SH-SY5Y (cell line): ENCODE measurements around the gene SH3D19.

Experiments
- GATA2 ChIP-seq: IDR thresholded peaks from 2 replicates; pipeline ENCODE4 v1.6.1; 2011; ENCODE audit warnings: mild to moderate bottlenecking, low read depth, low read length
- GATA3 ChIP-seq: IDR thresholded peaks from 2 replicates; pipeline ENCODE4 v1.6.1; 2011; ENCODE audit warnings: low read depth, mild to moderate bottlenecking, low read length, moderate library complexity

DNA sequence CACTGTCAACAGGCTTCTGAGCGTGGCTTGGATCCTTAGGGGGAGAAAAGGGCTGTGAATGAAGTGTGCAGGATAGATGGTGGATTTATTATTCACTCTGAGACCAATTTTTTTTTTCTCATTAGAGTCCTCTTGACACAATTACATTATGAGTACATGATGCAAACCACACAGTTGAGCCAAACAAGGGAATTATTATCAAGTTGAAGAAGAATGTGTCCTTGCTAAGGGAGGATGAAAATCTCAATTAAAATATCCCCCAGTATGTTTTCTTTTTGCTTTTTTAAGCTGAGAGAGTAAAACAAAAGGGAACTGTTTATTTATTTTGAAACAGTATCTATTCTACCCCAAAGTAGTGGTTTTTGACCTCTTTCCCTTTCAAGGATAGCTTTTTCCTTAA is 185.6 kb downstream of the SH3D19 start:
- TF ChIP-seq GATA2: no peak
- TF ChIP-seq GATA3: no peak
